OCI-LY1 (cell line): ENCODE measurements around the gene GRIN3B.

Source experiments
- H2AFZ ChIP-seq: fragments of 200-600 bp; sonication (generic), shearing (Covaris generic); 2 replicates; pipeline ENCODE4 v1.6.0; 2014; ENCODE audit warnings: antibody characterized with exemption, mild to moderate bottlenecking, low read length
- H3F3A ChIP-seq: fragments of 200-600 bp; sonication (generic), shearing (Covaris generic); 2 replicates; pipeline ENCODE4 v1.6.0; 2014; ENCODE audit warnings: mild to moderate bottlenecking, antibody characterized with exemption, low read length, moderate library complexity; ENCODE audit not compliant: insufficient read depth
- H3K27ac ChIP-seq: fragments of 200-600 bp; sonication (generic); 2 replicates; pipeline ENCODE4 v1.5.1; 2014; ENCODE audit warnings: low read length, mixed run types, mild to moderate bottlenecking, low read depth; ENCODE audit not compliant: poor library complexity, severe bottlenecking
- H3K27me3 ChIP-seq: fragments of 200-600 bp; sonication (generic); 2 replicates; pipeline ENCODE4 v1.6.0; 2014; ENCODE audit warnings: antibody characterized with exemption, mild to moderate bottlenecking, low read length, moderate library complexity; ENCODE audit not compliant: insufficient read depth
- H3K36me3 ChIP-seq: fragments of 200-600 bp; sonication (generic); 2 replicates; pipeline ENCODE4 v1.6.1; 2014; ENCODE audit warnings: mild to moderate bottlenecking, antibody characterized with exemption, low read length, moderate library complexity, mixed read lengths; ENCODE audit not compliant: insufficient read depth
- H3K4me1 ChIP-seq: fragments of 200-600 bp; sonication (generic); 2 replicates; pipeline ENCODE4 v1.5.1; 2014; ENCODE audit warnings: mild to moderate bottlenecking, low read length, moderate library complexity; ENCODE audit not compliant: insufficient read depth, severe bottlenecking
- H3K4me2 ChIP-seq: fragments of 200-600 bp; sonication (generic), shearing (Covaris generic); 2 replicates; pipeline ENCODE4 v1.6.1; 2014; ENCODE audit warnings: low read length
- H3K4me3 ChIP-seq: fragments of 200-600 bp; sonication (generic); 2 replicates; pipeline ENCODE4 v1.5.1; 2014; ENCODE audit warnings: low read length, low read depth, mild to moderate bottlenecking, mixed read lengths; ENCODE audit not compliant: poor library complexity, severe bottlenecking
- H3K79me2 ChIP-seq: fragments of 200-600 bp; shearing (Covaris generic); 2 replicates; pipeline ENCODE4 v1.6.1; 2016; ENCODE audit warnings: mixed run types, low read length, mixed read lengths; ENCODE audit not compliant: insufficient read depth
- H3K9ac ChIP-seq: fragments of 200-600 bp; sonication (generic), shearing (Covaris generic); 2 replicates; pipeline ENCODE4 v1.6.1; 2014; ENCODE audit warnings: mild to moderate bottlenecking, low read length, mixed read lengths
- H3K9me2 ChIP-seq: fragments of 200-600 bp; sonication (generic), shearing (Covaris generic); 2 replicates; pipeline ENCODE4 v1.6.1; 2014; ENCODE audit warnings: low read depth, mild to moderate bottlenecking, low read length, mixed read lengths
- H3K9me3 ChIP-seq: fragments of 200-600 bp; shearing (Covaris generic); 2 replicates; pipeline ENCODE4 v1.6.1; 2014; ENCODE audit warnings: low read length, mixed read lengths
- H4K20me1 ChIP-seq: fragments of 200-600 bp; sonication (generic), shearing (Covaris generic); 2 replicates; pipeline ENCODE4 v1.6.0; 2016; ENCODE audit warnings: mild to moderate bottlenecking, low read length; ENCODE audit not compliant: insufficient read depth
- CTCF ChIP-seq: fragments of 200-600 bp; sonication (generic), shearing (Covaris generic); IDR thresholded peaks from 2 replicates; pipeline ENCODE4 v1.5.1; 2017; ENCODE audit warnings: mild to moderate bottlenecking, antibody characterized with exemption, low read length, moderate library complexity, mixed read lengths
- EZH2 ChIP-seq: fragments of 200-600 bp; sonication (generic), shearing (Covaris generic); IDR thresholded peaks from 2 replicates; pipeline ENCODE4 v1.8.0; 2017; ENCODE audit warnings: borderline replicate concordance, mixed run types, mild to moderate bottlenecking, antibody characterized with exemption, low read length, moderate library complexity, mixed read lengths

GRIN3B gene

DNA sequence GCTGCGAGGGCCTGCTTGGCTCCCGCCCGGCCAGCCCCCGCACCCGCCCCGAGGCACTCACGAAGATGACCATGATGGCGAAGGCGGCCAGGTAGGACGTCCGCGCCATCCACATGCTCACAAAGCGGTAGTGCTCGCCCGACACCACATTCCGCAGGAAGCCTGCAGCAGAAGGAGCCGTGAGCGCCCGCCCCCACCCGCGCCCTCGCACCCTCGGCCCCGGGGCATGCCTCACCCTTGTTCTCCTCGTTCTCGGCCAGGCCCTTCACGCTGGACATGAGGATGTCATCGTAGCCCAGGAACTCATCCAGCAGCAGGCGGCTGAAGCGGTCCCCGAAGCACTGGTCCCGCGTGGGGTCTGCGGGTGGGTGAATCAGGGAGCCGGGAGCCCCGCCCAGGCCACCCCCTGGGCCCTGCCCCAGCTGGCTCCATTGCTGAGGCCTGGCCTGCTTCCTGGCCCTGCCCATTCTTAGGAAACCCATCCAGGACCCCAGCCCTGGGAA, 11.7 kb downstream of the GRIN3B start:
- H2AFZ ChIP-seq = no peak overlapping the region
- no peaks in the 10 kb centered on the region for H3K27me3 ChIP-seq
- H3K36me3 ChIP-seq = peaks cover 69% of the 10 kb centered on the region
- H3K9me3 ChIP-seq = no peaks in the 10 kb centered on the region
- peaks cover 19% of the 10 kb centered on the region for H3K79me2 ChIP-seq
- no peaks in the 10 kb centered on the region for H4K20me1 ChIP-seq
- H3K4me3 ChIP-seq = no peak overlapping the region
- H3K9ac ChIP-seq = no peak overlapping the region
- H3K4me1 ChIP-seq = peaks cover 17% of the 10 kb centered on the region
- H3K27ac ChIP-seq = no peak overlapping the region
- no peak for TF ChIP-seq EZH2
- TF ChIP-seq CTCF = no peak
- no peak overlapping the region for H3K4me2 ChIP-seq
- no peaks in the 10 kb centered on the region for H3K9me2 ChIP-seq
- no peaks in the 10 kb centered on the region for H3F3A ChIP-seq

DNA sequence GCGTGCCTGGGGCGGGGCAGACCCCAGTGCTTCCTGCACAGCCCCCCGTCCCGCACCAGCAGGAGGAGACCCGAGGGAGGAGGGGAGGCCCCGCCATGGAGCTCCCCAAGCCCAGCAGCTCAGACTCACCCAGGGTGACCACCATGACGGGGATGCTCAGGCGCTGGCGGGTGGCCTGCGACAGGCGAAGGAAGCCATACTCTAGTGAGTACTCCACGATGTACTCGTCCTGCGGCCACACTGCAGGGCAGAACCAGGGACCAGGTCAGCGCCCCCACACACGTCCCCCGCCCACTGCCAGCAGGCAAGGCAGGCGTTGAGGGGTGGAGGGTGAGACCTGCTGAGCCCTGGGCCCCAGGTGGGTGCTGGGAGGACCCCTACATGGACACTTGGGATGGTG, 12.1 kb downstream of the GRIN3B start:
- H3K9ac ChIP-seq = no peak overlapping the region
- peaks cover 69% of the 10 kb centered on the region for H3K36me3 ChIP-seq
- no peak overlapping the region for H3K4me3 ChIP-seq
- peaks cover 22% of the 10 kb centered on the region for H3K79me2 ChIP-seq
- no peak for TF ChIP-seq EZH2
- TF ChIP-seq CTCF = no peak
- H3K27ac ChIP-seq = no peak overlapping the region
- H3K4me2 ChIP-seq = no peak overlapping the region
- no peaks in the 10 kb centered on the region for H3K9me2 ChIP-seq
- no peaks in the 10 kb centered on the region for H4K20me1 ChIP-seq
- no peak overlapping the region for H2AFZ ChIP-seq
- H3K4me1 ChIP-seq = peaks cover 22% of the 10 kb centered on the region
- H3K9me3 ChIP-seq = no peaks in the 10 kb centered on the region
- no peaks in the 10 kb centered on the region for H3K27me3 ChIP-seq
- no peaks in the 10 kb centered on the region for H3F3A ChIP-seq

DNA sequence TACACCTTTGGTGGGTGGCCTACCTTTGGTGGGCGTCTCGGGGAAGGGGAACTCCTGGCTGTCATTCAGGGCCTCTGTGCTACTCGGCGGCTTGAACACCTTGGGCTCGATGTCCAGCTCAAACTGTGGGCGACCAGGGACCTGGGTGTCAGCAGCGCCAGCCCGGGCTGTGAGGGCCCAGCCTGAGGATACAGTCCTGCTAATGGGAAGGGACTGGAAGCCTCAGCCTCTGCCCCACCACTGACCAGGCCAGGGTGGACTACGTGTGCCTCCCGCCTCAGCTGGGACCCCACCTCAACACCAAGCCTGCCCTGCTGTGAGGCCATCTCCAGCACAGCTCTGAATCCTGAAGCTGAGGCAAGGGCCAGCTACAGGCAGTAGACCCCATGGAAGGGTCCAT, 13.0 kb downstream of the GRIN3B start:
- Histone ChIP-seq H3K9me2 (no peaks in the 10 kb centered on the region), H2AFZ (no peak overlapping the region), H3K4me3 (no peak overlapping the region), H3F3A (no peaks in the 10 kb centered on the region), H4K20me1 (no peaks in the 10 kb centered on the region), H3K9ac (no peak overlapping the region), H3K4me2 (no peak overlapping the region), H3K9me3 (no peaks in the 10 kb centered on the region), H3K36me3 (peaks cover 69% of the 10 kb centered on the region), H3K4me1 (peaks cover 31% of the 10 kb centered on the region), H3K79me2 (peaks cover 31% of the 10 kb centered on the region), H3K27me3 (no peaks in the 10 kb centered on the region), H3K27ac (no peak overlapping the region)
- TF ChIP-seq EZH2 (no peak), CTCF (no peak)
